H9 (cell line): ENCODE data around the gene KIF21A. TPM values are rescaled to one million over a fixed set of nuclear protein-coding genes. Genes with fewer than 3 reads are reported as not detected.
A peak's percentile ranks its signal among the peaks of the same experiment; 100 is the strongest.

Source experiments
- DNase-seq: peaks from one replicate; pipeline ENCODE4 v3.0.0-alpha.2; 2017
- H2AFZ ChIP-seq: one replicate; pipeline ENCODE4 v1.6.1; 2013; ENCODE audit warnings: mild to moderate bottlenecking, low read length, control low read depth, moderate library complexity
- H2AK5ac ChIP-seq: 2 replicates; pipeline ENCODE4 v1.6.1; 2013; ENCODE audit warnings: low read length, control low read depth, mixed read lengths; ENCODE audit not compliant: insufficient read length
- H2BK120ac ChIP-seq: one replicate; pipeline ENCODE4 v1.6.1; 2013; ENCODE audit warnings: low read depth, mild to moderate bottlenecking, low read length, control low read depth, inconsistent platforms; ENCODE audit not compliant: poor library complexity, severe bottlenecking
- H2BK12ac ChIP-seq: 2 replicates; pipeline ENCODE4 v1.6.1; 2013; ENCODE audit warnings: low read length, control low read depth, mixed read lengths, low read depth; ENCODE audit not compliant: insufficient read length
- H2BK15ac ChIP-seq: 2 replicates; pipeline ENCODE4 v1.6.1; 2013; ENCODE audit warnings: low read depth, low read length, control low read depth
- H2BK20ac ChIP-seq: one replicate; pipeline ENCODE4 v1.6.1; 2013; ENCODE audit warnings: low read depth, mild to moderate bottlenecking, low read length, control low read depth, inconsistent platforms; ENCODE audit not compliant: poor library complexity, severe bottlenecking
- H2BK5ac ChIP-seq: 2 replicates; pipeline ENCODE4 v1.6.1; 2013; ENCODE audit warnings: low read length, control low read depth, mixed read lengths; ENCODE audit not compliant: insufficient read length
- H3K14ac ChIP-seq: 2 replicates; pipeline ENCODE4 v1.6.1; 2013; ENCODE audit warnings: low read length, control low read depth; ENCODE audit not compliant: insufficient read depth
- H3K18ac ChIP-seq: 2 replicates; pipeline ENCODE4 v1.6.1; 2013; ENCODE audit warnings: low read depth, mild to moderate bottlenecking, mixed read lengths, low read length, control low read depth; ENCODE audit not compliant: insufficient read length
- H3K23ac ChIP-seq: 2 replicates; pipeline ENCODE4 v1.6.1; 2013; ENCODE audit warnings: low read length, control low read depth, mixed read lengths, low read depth; ENCODE audit not compliant: insufficient read length
- H3K23me2 ChIP-seq: 2 replicates; pipeline ENCODE4 v1.6.1; 2013; ENCODE audit warnings: low read depth, mild to moderate bottlenecking, mixed read lengths, low read length, control low read depth; ENCODE audit not compliant: insufficient read length, poor library complexity, severe bottlenecking
- H3K27ac ChIP-seq: 2 replicates; pipeline ENCODE4 v1.5.1; 2013; ENCODE audit warnings: low read length, control low read depth, mixed read lengths, low read depth; ENCODE audit not compliant: insufficient read length
- H3K27me3 ChIP-seq: 2 replicates; pipeline ENCODE4 v1.6.1; 2013; ENCODE audit warnings: low read length, control low read depth, inconsistent platforms; ENCODE audit not compliant: insufficient read depth
- H3K4ac ChIP-seq: 2 replicates; pipeline ENCODE4 v1.6.1; 2013; ENCODE audit warnings: low read depth, mild to moderate bottlenecking, control low read depth, inconsistent platforms, low read length, moderate library complexity
- H3K4me1 ChIP-seq: 2 replicates; pipeline ENCODE4 v1.6.1; 2013; ENCODE audit warnings: low read length, control low read depth, inconsistent platforms; ENCODE audit not compliant: insufficient read depth
- H3K4me2 ChIP-seq: 2 replicates; pipeline ENCODE4 v1.6.1; 2013; ENCODE audit warnings: low read length, control low read depth, mixed read lengths; ENCODE audit not compliant: insufficient read length, insufficient read depth
- H3K56ac ChIP-seq: 2 replicates; pipeline ENCODE4 v1.6.1; 2013; ENCODE audit warnings: low read depth, mild to moderate bottlenecking, mixed read lengths, low read length, control low read depth; ENCODE audit not compliant: insufficient read length
- H3K79me1 ChIP-seq: 2 replicates; pipeline ENCODE4 v1.6.1; 2013; ENCODE audit warnings: low read depth, mild to moderate bottlenecking, moderate library complexity, low read length, control low read depth, inconsistent platforms; ENCODE audit not compliant: insufficient read depth, poor library complexity, severe bottlenecking
- H3K79me2 ChIP-seq: 2 replicates; pipeline ENCODE4 v1.6.1; 2013; ENCODE audit warnings: low read length, control low read depth, inconsistent platforms; ENCODE audit not compliant: insufficient read depth
- H3K9ac ChIP-seq: 2 replicates; pipeline ENCODE4 v1.6.1; 2013; ENCODE audit warnings: low read length, control low read depth, mixed read lengths; ENCODE audit not compliant: insufficient read length; ENCODE audit errors: extremely low read depth
- H3K9me3 ChIP-seq: one replicate; pipeline ENCODE4 v1.6.1; 2013; ENCODE audit warnings: low read depth, low read length, inconsistent platforms; ENCODE audit not compliant: control insufficient read depth
- H3T11ph ChIP-seq: one replicate; pipeline ENCODE4 v1.6.1; 2013; ENCODE audit warnings: mild to moderate bottlenecking, low read length, control low read depth, inconsistent platforms
- H4K20me1 ChIP-seq: one replicate; pipeline ENCODE4 v1.6.1; 2013; ENCODE audit not compliant: control insufficient read depth, insufficient read length, insufficient read depth
- H4K5ac ChIP-seq: 2 replicates; pipeline ENCODE4 v1.6.1; 2013; ENCODE audit warnings: low read depth, mild to moderate bottlenecking, mixed read lengths, low read length, control low read depth; ENCODE audit not compliant: insufficient read length
- H4K8ac ChIP-seq: replicated peaks from 2 replicates; pipeline ENCODE4 v1.6.1; 2013; ENCODE audit warnings: low read length, control low read depth, mixed read lengths, low read depth; ENCODE audit not compliant: insufficient read length
- H4K91ac ChIP-seq: 2 replicates; pipeline ENCODE4 v1.6.1; 2013; ENCODE audit warnings: low read depth, mild to moderate bottlenecking, moderate library complexity, mixed read lengths, low read length, control low read depth; ENCODE audit not compliant: insufficient read length
- H3K27ac Mint-ChIP-seq, 3 experiments: 2 replicates in 2 of 3; 3 replicates in 1 of 3; pipeline ENCODE4 v1.8.0; 2020 to 2021; ENCODE audit warnings: mixed read lengths in 3 of 3, mild to moderate bottlenecking in 1 of 3, moderate library complexity in 1 of 3
- H3K27me3 Mint-ChIP-seq: 2 replicates; pipeline ENCODE4 v1.8.0; 2021; ENCODE audit warnings: low read depth, mild to moderate bottlenecking, moderate library complexity, mixed read lengths
- H3K36me3 Mint-ChIP-seq, 3 experiments: 2 replicates in 2 of 3; 3 replicates in 1 of 3; pipeline ENCODE4 v1.8.0; 2020 to 2021; ENCODE audit warnings: low read depth in 3 of 3, mixed read lengths in 3 of 3; ENCODE audit not compliant: insufficient read depth in 1 of 3
- H3K4me1 Mint-ChIP-seq, 2 experiments: 2 replicates each; pipeline ENCODE4 v1.8.0; 2020; ENCODE audit warnings: mixed read lengths in 2 of 2
- H3K4me3 Mint-ChIP-seq, 2 experiments: 2 replicates in 1 of 2; 3 replicates in 1 of 2; pipeline ENCODE4 v1.8.0; 2020 to 2021; ENCODE audit warnings: mild to moderate bottlenecking in 2 of 2, mixed read lengths in 2 of 2, moderate library complexity in 1 of 2
- H3K9me3 Mint-ChIP-seq, 2 experiments: 2 replicates in 1 of 2; 3 replicates in 1 of 2; pipeline ENCODE4 v1.8.0; 2020; ENCODE audit warnings: mild to moderate bottlenecking in 2 of 2, mixed read lengths in 2 of 2, moderate library complexity in 1 of 2
- WGBS: extraction: QIAGEN DNeasy Blood & Tissue Kit; methylation state at CpG from one replicate; pipeline ENCODE4 v1.1.7; 2013; ENCODE audit warnings: missing lambda C conversion rate, low lambda C conversion rate, mixed read lengths; ENCODE audit not compliant: insufficient read length; ENCODE audit errors: extremely low coverage; 5-methylcytosine and 5-hydroxymethylcytosine counted together
- total RNA-seq: library from RNA; stranded (reverse); gene quantifications from 2 replicates; pipeline ENCODE4 v1.2.1, GENCODE V29; 2021
- TF ChIP-seq, protein P1 (sequence below): fragments of 200-600 bp; sonication (generic); conservative IDR thresholded peaks from 3 replicates; pipeline ENCODE4 v1.8.0; 2021; ENCODE audit warnings: antibody characterized with exemption, mild to moderate bottlenecking

The KIF21A gene
- total RNA-seq, 1 experiment from 2014 or later, result 17.2 TPM

DNA sequence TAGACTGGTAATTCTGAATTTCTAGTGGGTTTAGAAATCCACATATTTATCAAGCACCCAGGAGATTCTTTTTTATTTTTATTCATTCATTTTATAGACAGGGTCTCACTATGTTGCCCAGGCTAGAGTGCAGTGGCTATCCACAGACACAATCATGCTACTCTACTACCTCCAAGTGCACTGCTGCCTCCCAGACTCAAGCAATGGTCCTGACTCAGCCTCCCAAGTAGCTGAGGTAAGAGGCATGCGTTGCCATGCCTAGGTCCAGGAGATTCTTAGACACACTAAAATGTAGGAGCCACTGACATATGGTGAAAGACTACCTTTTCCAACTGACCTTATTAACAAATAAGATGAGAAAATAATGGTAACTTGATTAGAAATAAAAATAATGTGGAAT is 38.9 kb downstream of the KIF21A start:
- Histone ChIP-seq H3K27ac (no peak overlapping the region), H3K23ac (no peak overlapping the region), H3K9me3 (no peaks in the 10 kb centered on the region), H4K20me1 (no peaks in the 10 kb centered on the region), H3K4ac (no peak overlapping the region), H2BK15ac (no peak overlapping the region), H3K79me1 (no peaks in the 10 kb centered on the region), H3K9ac (no peak overlapping the region), H2BK5ac (no peak overlapping the region), H2BK120ac (no peak overlapping the region), H3K56ac (no peak overlapping the region), H4K91ac (no peak overlapping the region), H3K14ac (no peak overlapping the region), H2BK20ac (no peak overlapping the region), H3K4me1 (peaks cover 4% of the 10 kb centered on the region; the same call in 1 of the 2 replicates), H3T11ph (no peak overlapping the region), H3K27me3 (no peaks in the 10 kb centered on the region), H3K18ac (no peak overlapping the region), H4K5ac (no peak overlapping the region), H3K4me2 (no peak overlapping the region), H2AFZ (no peak overlapping the region), H3K79me2 (0 out of 2 replicates have a peak, but pooled peaks cover 2% of the 10 kb centered on the region), H3K23me2 (no peaks in the 10 kb centered on the region), H2AK5ac (no peak overlapping the region), H4K8ac (no peak overlapping the region), H2BK12ac (peak overlapping the region; percentile 78)
- no peak for DNase-seq
- Mint-ChIP-seq H3K36me3 (peaks cover 0 to 4% (median 2%) of the 10 kb centered on the region in 3 experiments; a peak in 2 of 7 replicates), H3K4me1 (peaks cover 18 to 27% of the 10 kb centered on the region in 2 experiments), H3K9me3 (no peaks in the 10 kb centered on the region; a peak in 1 of 5 replicates), H3K4me3 (no peak overlapping the region), H3K27me3 (no peaks in the 10 kb centered on the region), H3K27ac (no peak overlapping the region)
- no CpG with 5 or more reads among the region's 1 CpG for WGBS
- TF ChIP-seq, protein P1, sequence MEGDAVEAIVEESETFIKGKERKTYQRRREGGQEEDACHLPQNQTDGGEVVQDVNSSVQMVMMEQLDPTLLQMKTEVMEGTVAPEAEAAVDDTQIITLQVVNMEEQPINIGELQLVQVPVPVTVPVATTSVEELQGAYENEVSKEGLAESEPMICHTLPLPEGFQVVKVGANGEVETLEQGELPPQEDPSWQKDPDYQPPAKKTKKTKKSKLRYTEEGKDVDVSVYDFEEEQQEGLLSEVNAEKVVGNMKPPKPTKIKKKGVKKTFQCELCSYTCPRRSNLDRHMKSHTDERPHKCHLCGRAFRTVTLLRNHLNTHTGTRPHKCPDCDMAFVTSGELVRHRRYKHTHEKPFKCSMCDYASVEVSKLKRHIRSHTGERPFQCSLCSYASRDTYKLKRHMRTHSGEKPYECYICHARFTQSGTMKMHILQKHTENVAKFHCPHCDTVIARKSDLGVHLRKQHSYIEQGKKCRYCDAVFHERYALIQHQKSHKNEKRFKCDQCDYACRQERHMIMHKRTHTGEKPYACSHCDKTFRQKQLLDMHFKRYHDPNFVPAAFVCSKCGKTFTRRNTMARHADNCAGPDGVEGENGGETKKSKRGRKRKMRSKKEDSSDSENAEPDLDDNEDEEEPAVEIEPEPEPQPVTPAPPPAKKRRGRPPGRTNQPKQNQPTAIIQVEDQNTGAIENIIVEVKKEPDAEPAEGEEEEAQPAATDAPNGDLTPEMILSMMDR, result no peak
